PC-9 (cell line): Measurements from ENCODE around the gene LIN9.

Source experiments
- EZH2 ChIP-seq: fragments of 200-600 bp; sonication (generic); IDR thresholded peaks from 2 replicates; pipeline ENCODE4 v1.8.0; 2017; ENCODE audit warnings: antibody characterized with exemption, low read depth
- TF ChIP-seq, protein P1 (sequence below): fragments of 200-600 bp; sonication (generic); conservative IDR thresholded peaks from 2 replicates; pipeline ENCODE4 v1.6.1; 2017; ENCODE audit warnings: mixed run types, antibody characterized with exemption, mild to moderate bottlenecking, moderate library complexity

DNA sequence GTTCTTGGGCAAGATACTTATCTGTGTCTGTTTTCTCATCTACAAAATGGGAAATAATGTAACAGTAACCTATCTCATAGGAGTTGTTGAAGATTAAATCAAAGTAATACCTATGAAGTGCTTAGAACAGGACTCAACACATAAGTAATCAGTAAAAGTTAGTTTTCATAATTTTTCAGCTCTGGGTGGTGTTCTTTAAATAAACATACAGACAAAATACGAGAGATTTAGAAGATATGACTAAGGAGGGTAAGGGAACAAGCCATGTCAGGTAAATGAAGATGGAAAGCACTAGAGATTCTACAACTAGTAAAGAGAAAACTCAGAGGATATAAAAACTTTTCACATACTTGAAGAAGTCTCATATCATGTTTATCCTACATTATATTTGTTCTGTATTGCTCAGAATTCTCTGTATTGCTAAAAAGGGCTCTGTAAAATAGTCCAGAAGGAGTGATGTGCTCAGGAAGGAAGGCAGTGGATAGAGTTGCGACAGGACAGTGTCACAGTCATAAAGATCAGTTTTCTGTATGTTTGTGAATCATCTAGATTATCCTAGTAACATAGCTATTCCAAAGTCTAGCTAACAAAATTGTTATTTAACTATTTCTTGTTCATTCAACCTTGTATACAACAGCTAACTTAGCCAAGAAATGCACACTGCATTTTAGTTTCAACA, 16.0 kb downstream of the LIN9 start:
- TF ChIP-seq, protein P1, sequence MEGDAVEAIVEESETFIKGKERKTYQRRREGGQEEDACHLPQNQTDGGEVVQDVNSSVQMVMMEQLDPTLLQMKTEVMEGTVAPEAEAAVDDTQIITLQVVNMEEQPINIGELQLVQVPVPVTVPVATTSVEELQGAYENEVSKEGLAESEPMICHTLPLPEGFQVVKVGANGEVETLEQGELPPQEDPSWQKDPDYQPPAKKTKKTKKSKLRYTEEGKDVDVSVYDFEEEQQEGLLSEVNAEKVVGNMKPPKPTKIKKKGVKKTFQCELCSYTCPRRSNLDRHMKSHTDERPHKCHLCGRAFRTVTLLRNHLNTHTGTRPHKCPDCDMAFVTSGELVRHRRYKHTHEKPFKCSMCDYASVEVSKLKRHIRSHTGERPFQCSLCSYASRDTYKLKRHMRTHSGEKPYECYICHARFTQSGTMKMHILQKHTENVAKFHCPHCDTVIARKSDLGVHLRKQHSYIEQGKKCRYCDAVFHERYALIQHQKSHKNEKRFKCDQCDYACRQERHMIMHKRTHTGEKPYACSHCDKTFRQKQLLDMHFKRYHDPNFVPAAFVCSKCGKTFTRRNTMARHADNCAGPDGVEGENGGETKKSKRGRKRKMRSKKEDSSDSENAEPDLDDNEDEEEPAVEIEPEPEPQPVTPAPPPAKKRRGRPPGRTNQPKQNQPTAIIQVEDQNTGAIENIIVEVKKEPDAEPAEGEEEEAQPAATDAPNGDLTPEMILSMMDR, result no peak
- no peak for TF ChIP-seq EZH2
